Inflammatory macrophage (primary cell): ENCODE results near the gene CUL4A.
A peak's percentile ranks its signal among the peaks of the same experiment; 100 is the strongest.

ENCODE experiments used
- DNase-seq, 2 donors: peaks; one replicate each; pipeline ENCODE4 v3.0.0-alpha.2; 2020 to 2022

CUL4A gene

GRCh38 chr13:113208421-113209335 is 735 bp upstream of the CUL4A start, which contains the start of gene PCID2:
TSS of gene PCID2 (minus strand) at chr13:113208669. CDS start at chr13:113208634, 35 bp downstream.
- peak; percentile 88 to 91 for DNase-seq

- DNase-seq, result peak; percentile 46 to 47
Measured at GRCh38 chr13:113209759-113210421, 477 bp downstream of the CUL4A start.

GRCh38 chr13:113210833-113211232 is 1.4 kb downstream of the CUL4A start:
- no peak for DNase-seq

- peak in 1 of 2 donors; percentile 10 for DNase-seq
Measured at GRCh38 chr13:113211774-113212173, 2.4 kb downstream of the CUL4A start.

- DNase-seq, result peak in 1 of 2 donors; percentile 3
Measured at GRCh38 chr13:113216254-113217048, 7.0 kb downstream of the CUL4A start.

GRCh38 chr13:113218586-113218985 is 9.2 kb downstream of the CUL4A start:
- DNase-seq, result no peak

GRCh38 chr13:113219256-113219940 is 10.0 kb downstream of the CUL4A start:
- DNase-seq, result no peak

GRCh38 chr13:113220141-113220598 is 10.8 kb downstream of the CUL4A start:
- no peak for DNase-seq

GRCh38 chr13:113220877-113221276 is 11.5 kb downstream of the CUL4A start:
- no peak for DNase-seq

- no peak for DNase-seq
Measured at GRCh38 chr13:113223070-113223469, 13.7 kb downstream of the CUL4A start.

- DNase-seq, result no peak
Measured at GRCh38 chr13:113224486-113224885, 15.1 kb downstream of the CUL4A start.

- DNase-seq, result no peak
Measured at GRCh38 chr13:113225515-113225914, 16.1 kb downstream of the CUL4A start.

- DNase-seq, result no peak
Measured at GRCh38 chr13:113226873-113227450, 17.5 kb downstream of the CUL4A start.

GRCh38 chr13:113229161-113229560 is 19.7 kb downstream of the CUL4A start:
- DNase-seq, result no peak

GRCh38 chr13:113229791-113230190 is 20.4 kb downstream of the CUL4A start:
- no peak for DNase-seq

GRCh38 chr13:113231306-113232207 is 22.1 kb downstream of the CUL4A start:
- no peak for DNase-seq

GRCh38 chr13:113232208-113233003 is 23.0 kb downstream of the CUL4A start:
- DNase-seq, result no peak

GRCh38 chr13:113233101-113233500 is 23.7 kb downstream of the CUL4A start:
- DNase-seq, result no peak

GRCh38 chr13:113238536-113238935 is 29.1 kb downstream of the CUL4A start:
- DNase-seq, result no peak

GRCh38 chr13:113239357-113239756 is 29.9 kb downstream of the CUL4A start:
- no peak for DNase-seq
